GM19035 (cell line): ENCODE data around the gene CNTN5.

Experiments
- ATAC-seq: cut with Tn5 transposase; IDR thresholded peaks from one replicate; pipeline ENCODE4 v1.9.1; 2021; ENCODE audit not compliant: unreplicated experiment

The CNTN5 gene

GRCh38 chr11:99501655-99502054 lies 480.9 kb downstream of the CNTN5 start:
- ATAC-seq: no peak

GRCh38 chr11:99505316-99505715 lies 484.6 kb downstream of the CNTN5 start:
- ATAC-seq: no peak

- no peak for ATAC-seq
Measured at GRCh38 chr11:99505831-99506230, 485.1 kb downstream of the CNTN5 start.

DNA sequence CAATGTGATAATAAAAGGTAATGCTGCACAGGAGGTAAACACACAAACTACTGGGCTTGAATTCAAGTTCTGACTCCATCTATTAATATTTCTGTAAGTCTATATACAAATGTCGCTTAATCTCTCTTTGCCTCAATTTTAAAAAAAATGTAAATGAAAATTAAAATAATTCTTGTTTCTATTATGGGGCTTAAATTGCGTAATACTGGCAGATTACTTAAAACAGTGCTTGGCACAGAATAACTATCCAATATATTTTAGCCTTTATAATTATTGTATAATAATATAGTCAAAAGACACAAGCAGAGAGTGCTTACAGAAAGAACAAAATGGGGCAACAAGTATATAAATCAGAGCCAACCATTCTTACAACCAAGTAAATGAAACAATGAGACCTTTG lies 489.1 kb downstream of the CNTN5 start:
- no peak for ATAC-seq

DNA sequence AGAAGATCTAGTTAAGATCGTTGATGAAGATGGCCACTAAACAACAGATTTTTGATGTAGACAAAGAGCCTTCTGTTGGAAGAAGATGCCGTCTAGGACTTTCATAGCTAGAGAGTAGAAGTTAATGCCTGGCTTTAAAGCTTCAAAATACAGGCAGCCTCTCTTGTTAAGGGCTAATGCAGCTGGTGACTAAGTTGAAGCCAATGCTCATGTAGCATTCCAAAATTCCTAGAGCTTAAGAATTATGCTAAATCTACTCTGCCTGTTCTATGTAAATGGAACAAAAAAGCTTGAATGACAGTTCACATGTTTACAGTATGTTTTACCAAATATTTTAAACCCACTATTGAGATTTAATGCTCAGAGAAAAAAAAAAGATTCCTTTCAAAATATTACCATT lies 492.6 kb downstream of the CNTN5 start:
- ATAC-seq: no peak

DNA sequence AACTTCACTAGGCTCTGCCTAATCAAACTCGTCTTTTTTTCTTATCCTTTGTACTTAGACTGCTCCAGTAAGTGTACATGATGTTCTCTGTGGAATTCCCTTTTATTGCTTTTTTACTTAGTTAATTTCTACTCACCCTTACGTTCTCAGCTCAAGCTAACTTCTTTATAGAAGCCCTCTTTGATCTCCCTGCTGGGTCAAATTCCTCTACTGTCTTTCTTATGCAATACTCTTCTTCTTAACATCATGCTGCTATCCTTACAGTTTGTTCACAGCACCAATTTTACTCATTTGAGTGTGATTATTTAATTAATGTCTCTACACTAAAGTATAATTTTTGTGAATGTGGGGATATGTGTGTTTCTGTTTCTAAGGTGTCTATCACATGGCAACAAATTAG lies 498.3 kb downstream of the CNTN5 start:
- ATAC-seq: no peak

- no peak for ATAC-seq
Measured at GRCh38 chr11:99522467-99523173, 501.9 kb downstream of the CNTN5 start.

DNA sequence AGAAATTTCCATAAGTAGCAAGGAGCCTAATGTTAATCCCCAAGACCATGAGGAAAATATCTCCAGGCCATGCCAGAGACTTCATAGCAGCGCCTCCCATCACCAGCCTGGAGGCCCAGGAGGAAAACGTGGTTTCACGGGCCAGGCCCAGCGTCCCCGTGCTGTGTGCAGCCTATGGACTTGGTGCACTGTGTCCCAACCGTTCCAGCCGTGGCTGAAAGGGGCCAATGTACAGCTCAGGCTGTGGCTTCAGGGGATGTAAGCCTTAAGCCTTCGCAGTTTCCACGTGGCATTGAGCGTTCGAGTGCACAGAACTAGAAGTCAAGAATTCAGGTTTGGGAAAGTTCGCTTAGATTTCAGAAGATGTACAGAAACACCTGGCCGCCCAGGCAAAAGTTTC lies 510.7 kb downstream of the CNTN5 start:
- ATAC-seq: no peak

DNA sequence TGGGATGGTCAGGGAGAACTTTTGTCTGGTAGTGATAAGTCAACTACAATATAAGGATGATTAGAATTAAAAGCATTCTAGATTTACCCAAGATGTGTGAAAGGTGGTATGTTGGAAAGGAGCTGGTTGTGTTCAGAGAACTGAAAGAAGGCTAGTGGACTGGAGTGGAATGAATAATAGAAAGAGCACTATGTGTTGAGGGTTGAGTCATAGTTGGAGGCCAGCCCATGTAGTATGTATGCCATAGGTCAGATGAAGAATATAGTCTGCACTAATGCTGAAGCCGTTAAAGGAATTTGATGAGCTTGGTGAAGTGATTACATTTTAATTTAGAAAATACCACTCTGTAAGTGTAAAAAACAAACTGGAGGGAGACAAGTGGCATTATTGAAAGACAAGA lies 514.1 kb downstream of the CNTN5 start:
- no peak for ATAC-seq

- no peak for ATAC-seq
Measured at GRCh38 chr11:99535406-99535805, 514.7 kb downstream of the CNTN5 start.

- peak; percentile 66 for ATAC-seq
Measured at GRCh38 chr11:99535819-99536218, 515.1 kb downstream of the CNTN5 start.

DNA sequence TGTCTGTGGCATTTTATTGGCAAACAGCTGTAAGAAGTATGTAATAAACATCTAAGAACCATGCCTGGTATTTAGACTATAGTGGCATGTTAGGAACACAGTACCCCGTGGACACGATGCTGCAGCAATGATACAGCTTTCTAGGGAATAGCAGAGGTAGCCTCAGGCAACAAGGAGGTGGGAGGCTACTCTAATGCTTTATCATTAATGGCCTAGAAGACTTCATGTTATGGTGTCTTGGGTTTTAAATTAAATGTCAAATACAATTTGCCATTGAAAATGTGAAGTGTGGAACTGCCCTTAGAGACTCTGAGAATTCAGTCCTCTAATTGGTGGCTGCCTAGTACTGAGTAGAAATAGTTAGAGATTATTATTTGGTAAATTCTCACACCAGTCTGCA lies 516.9 kb downstream of the CNTN5 start:
- ATAC-seq: no peak

GRCh38 chr11:99545616-99546015 lies 524.9 kb downstream of the CNTN5 start:
- no peak for ATAC-seq

DNA sequence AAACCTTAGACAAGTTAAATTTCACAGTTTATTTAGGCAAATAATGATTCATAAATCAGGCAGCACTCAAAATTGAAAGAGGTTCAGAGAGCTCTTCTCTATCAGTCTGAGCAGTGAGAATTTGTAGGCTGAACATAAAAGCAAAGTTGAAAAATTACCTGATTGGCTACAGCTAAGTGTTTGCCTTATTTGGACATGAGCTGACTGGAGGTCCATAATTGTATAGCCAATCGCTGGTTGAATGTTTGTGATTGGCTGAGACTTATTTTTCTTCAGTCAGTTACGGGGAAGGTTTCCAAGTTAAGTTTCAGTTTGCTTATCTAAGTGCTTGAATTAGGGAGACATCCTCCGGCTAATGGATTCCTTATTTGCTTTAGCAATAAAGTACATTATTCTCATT lies 527.5 kb downstream of the CNTN5 start:
- no peak for ATAC-seq

- no peak for ATAC-seq
Measured at GRCh38 chr11:99554232-99554903, 533.6 kb downstream of the CNTN5 start.

GRCh38 chr11:99555486-99555885 lies 534.7 kb downstream of the CNTN5 start:
- ATAC-seq: no peak

DNA sequence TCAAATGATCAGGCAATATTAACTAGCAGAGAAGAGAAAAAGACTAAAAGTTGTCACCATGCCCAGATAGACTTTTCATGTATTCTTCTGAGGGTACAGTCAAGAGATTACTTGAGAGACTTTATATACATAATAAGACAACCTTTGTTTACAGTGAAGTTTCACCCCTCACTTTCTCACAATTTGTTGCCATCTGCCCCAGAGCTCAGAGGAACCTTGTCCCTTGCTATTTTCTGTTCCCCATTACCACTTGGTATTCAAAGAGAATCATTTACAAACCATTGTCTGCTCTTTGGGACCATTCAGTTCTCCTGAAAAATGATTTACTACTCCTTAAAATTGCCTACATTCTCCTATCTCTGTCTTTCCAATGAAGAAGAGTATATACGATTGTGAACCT lies 544.6 kb downstream of the CNTN5 start:
- no peak for ATAC-seq

DNA sequence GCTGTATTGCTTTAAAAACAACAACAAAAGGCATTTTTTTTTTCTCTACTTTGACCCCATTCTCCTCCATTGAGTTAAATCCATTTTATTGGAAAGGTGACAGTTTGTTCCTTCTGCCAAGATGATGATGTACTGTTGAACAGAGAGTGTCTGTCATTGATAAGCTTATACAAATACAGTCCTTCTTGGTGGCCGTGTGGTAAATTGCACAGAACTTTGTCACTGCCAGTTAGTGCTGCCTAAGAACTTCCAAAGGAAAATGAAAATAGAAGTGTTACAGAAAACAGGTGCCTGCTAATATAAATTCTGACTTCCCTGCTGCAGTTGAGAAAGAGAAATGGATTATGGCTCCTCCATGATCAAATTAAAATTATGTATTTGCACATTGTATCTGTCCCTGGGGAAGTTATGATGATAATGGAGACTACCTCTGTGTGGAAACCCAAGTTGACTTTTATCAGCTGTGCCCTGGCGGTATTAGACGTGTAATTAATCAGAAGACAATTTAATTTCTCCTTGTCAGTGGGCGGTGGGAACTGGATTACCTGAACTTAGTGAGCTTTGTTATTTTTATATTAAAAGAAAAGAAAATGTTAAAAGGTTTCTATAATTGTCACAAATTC lies 546.7 kb downstream of the CNTN5 start:
- ATAC-seq: no peak

GRCh38 chr11:99568808-99569207 lies 548.1 kb downstream of the CNTN5 start:
- ATAC-seq: no peak

- ATAC-seq: peak; percentile 59
Measured at GRCh38 chr11:99571094-99571493, 550.3 kb downstream of the CNTN5 start.

GRCh38 chr11:99584830-99585229 lies 564.1 kb downstream of the CNTN5 start:
- no peak for ATAC-seq

- no peak for ATAC-seq
Measured at GRCh38 chr11:99585606-99586005, 564.9 kb downstream of the CNTN5 start.
